DOHH2 (cell line): ENCODE measurements around the gene JAK3.
"Not testable (repeated sequence)": the region's sequence is repeated elsewhere in the genome, so short reads cannot be mapped to it uniquely, and the experiment has no call there.

Source experiments
- H3F3A ChIP-seq: fragments of 200-600 bp; sonication (generic), shearing (Covaris generic); 2 replicates; pipeline ENCODE4 v1.6.0; 2016; ENCODE audit warnings: antibody characterized with exemption, mild to moderate bottlenecking; ENCODE audit not compliant: control insufficient read depth, insufficient read depth
- H3K27ac ChIP-seq: fragments of 200-600 bp; sonication (generic); 2 replicates; pipeline ENCODE4 v1.5.1; 2014; ENCODE audit warnings: low read depth, mild to moderate bottlenecking, low read length, moderate library complexity
- H3K27me3 ChIP-seq: fragments of 200-600 bp; sonication (generic); 2 replicates; pipeline ENCODE4 v1.6.1; 2014; ENCODE audit warnings: mild to moderate bottlenecking, low read length, mixed read lengths; ENCODE audit not compliant: control insufficient read depth
- H3K36me3 ChIP-seq: fragments of 200-600 bp; sonication (generic); 2 replicates; pipeline ENCODE4 v1.6.1; 2014; ENCODE audit warnings: mild to moderate bottlenecking, low read length, moderate library complexity, mixed read lengths; ENCODE audit not compliant: control insufficient read depth
- H3K4me1 ChIP-seq: fragments of 200-600 bp; sonication (generic); 2 replicates; pipeline ENCODE4 v1.6.1; 2014; ENCODE audit warnings: mild to moderate bottlenecking, low read length, mixed read lengths; ENCODE audit not compliant: control insufficient read depth
- H3K4me2 ChIP-seq: fragments of 200-600 bp; sonication (generic); 2 replicates; pipeline ENCODE4 v1.6.0; 2014; ENCODE audit warnings: mild to moderate bottlenecking, low read length, moderate library complexity
- H3K4me3 ChIP-seq: fragments of 200-600 bp; sonication (generic); 2 replicates; pipeline ENCODE4 v1.5.1; 2014; ENCODE audit warnings: mild to moderate bottlenecking, low read length, mixed read lengths
- H3K79me2 ChIP-seq: fragments of 200-600 bp; sonication (generic); 2 replicates; pipeline ENCODE4 v1.6.1; 2014; ENCODE audit warnings: mild to moderate bottlenecking, low read length, mixed read lengths; ENCODE audit not compliant: control insufficient read depth
- H3K9me2 ChIP-seq: fragments of 200-600 bp; sonication (generic); replicated peaks from 2 replicates; pipeline ENCODE4 v1.6.1; 2014; ENCODE audit warnings: mild to moderate bottlenecking, low read length, mixed read lengths; ENCODE audit not compliant: control insufficient read depth
- H3K9me3 ChIP-seq: fragments of 200-600 bp; sonication (generic); 2 replicates; pipeline ENCODE4 v1.6.1; 2014; ENCODE audit warnings: antibody characterized with exemption, low read length, mixed read lengths; ENCODE audit not compliant: control insufficient read depth, insufficient read depth
- H4K20me1 ChIP-seq: fragments of 200-600 bp; sonication (generic); 2 replicates; pipeline ENCODE4 v1.6.0; 2014; ENCODE audit warnings: low read depth, mild to moderate bottlenecking, antibody characterized with exemption, low read length, moderate library complexity; ENCODE audit not compliant: control insufficient read depth, insufficient read depth
- CTCF ChIP-seq: fragments of 200-600 bp; sonication (generic); IDR thresholded peaks from one replicate; pipeline ENCODE4 v1.5.1; 2014; ENCODE audit warnings: antibody characterized with exemption, mild to moderate bottlenecking, low read depth, low read length; ENCODE audit not compliant: poor library complexity, severe bottlenecking
- EZH2phosphoT487 ChIP-seq: fragments of 200-600 bp; sonication (generic); IDR thresholded peaks from 2 replicates; pipeline ENCODE4 v1.6.1; 2017; ENCODE audit warnings: borderline replicate concordance, mild to moderate bottlenecking, antibody characterized with exemption, low read length, moderate library complexity, mixed read lengths

JAK3 gene

GRCh38 chr19:17802137-17802858 lies 45.5 kb downstream of the JAK3 start:
- Histone ChIP-seq H3K79me2 (no peaks in the 10 kb centered on the region), H3K36me3 (no peaks in the 10 kb centered on the region), H3K27ac (no peak overlapping the region), H3K9me3 (no peaks in the 10 kb centered on the region), H3K4me2 (no peak overlapping the region), H3F3A (no peaks in the 10 kb centered on the region), H3K4me3 (no peak overlapping the region), H3K4me1 (no peaks in the 10 kb centered on the region), H4K20me1 (no peaks in the 10 kb centered on the region), H3K9me2 (no peaks in the 10 kb centered on the region), H3K27me3 (peaks cover 10% of the 10 kb centered on the region)
- no peak for TF ChIP-seq EZH2phosphoT487
- TF ChIP-seq CTCF = no peak

GRCh38 chr19:17798599-17798998 lies 49.2 kb downstream of the JAK3 start:
- H3K9me2 ChIP-seq, H3K4me1 ChIP-seq, H3K27ac ChIP-seq, H3K79me2 ChIP-seq, H3K36me3 ChIP-seq, H3K4me3 ChIP-seq, H3F3A ChIP-seq, H3K9me3 ChIP-seq, H3K4me2 ChIP-seq, H4K20me1 ChIP-seq: not testable (repeated sequence)
- H3K27me3 ChIP-seq = peaks cover 29% of the 10 kb centered on the region

DNA sequence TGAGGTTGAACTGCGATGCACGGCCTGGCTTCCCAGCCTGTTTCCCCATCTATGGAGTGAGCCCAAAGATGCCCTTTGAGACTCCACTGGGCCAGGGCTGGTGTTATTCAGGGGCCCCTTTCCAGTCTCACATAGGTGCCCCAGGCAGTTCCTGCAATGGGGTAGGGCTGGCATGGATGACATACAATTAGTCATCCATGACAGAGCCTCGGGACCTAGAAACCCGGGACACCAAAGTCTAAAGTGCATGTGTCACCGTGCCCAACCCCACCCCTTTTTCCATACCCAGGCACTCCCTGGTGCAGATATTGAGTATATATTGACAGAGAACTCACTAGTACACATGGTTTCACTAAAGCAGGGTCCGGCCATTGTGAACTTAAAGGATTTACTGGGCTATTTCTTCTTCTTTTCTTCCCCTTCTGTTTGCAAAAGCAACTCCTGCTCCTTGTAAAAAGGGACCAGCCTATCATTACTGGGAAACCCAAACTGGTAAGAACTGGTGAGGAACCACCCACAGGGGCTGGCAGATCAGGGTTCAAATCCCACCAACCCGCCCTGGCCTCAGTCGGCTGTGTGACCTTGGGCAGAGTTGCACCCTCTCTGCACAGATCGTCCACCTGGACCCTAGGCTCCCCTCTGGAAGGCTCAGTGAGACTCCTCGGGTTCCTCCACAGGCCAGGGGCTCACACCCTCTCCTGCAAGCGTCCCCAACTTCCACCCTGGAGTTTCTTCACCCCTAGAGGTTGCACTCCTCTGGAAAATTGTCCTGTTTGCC lies 50.2 kb downstream of the JAK3 start:
- H3K4me2 ChIP-seq = no peak overlapping the region
- no peaks in the 10 kb centered on the region for H3K79me2 ChIP-seq

More for the DNA sequence above, 50.2 kb downstream of the JAK3 start:
- no peaks in the 10 kb centered on the region for H4K20me1 ChIP-seq
- no peaks in the 10 kb centered on the region for H3K9me3 ChIP-seq
- H3F3A ChIP-seq = no peaks in the 10 kb centered on the region
- peaks cover 27% of the 10 kb centered on the region for H3K27me3 ChIP-seq
- TF ChIP-seq CTCF (no peak), EZH2phosphoT487 (no peak)
- no peak overlapping the region for H3K27ac ChIP-seq
- H3K36me3 ChIP-seq = no peaks in the 10 kb centered on the region
- H3K9me2 ChIP-seq = no peaks in the 10 kb centered on the region
- H3K4me1 ChIP-seq = no peaks in the 10 kb centered on the region
- no peak overlapping the region for H3K4me3 ChIP-seq
